Measurements from ENCODE around the gene MIS12. TPM values are rescaled to one million over a fixed set of nuclear protein-coding genes. Genes with fewer than 3 reads are reported as not detected.

MIS12 gene
- total RNA-seq, 4 donors from 2014 or later = 5.6 to 19.1 (median 12.9) TPM

DNA sequence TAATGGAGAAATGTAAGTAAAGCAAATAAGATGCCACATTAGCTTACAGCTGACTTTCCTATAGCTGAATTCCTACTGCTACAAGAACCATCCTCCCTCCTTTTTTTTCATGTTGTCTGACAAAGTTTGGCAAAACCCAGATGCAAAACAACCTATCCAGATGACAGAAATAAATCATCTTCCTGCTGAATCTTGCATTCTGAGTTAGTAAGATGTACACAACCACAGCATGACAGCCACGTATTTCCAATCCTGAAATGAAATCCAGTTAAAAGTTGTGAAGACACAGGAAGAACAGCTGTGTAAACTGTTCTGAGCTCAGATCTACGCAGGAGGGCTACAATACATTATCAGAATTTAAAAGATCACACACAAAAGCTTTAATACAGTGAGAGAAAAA, 12.5 kb upstream of the MIS12 start:
- no peak for DNase-seq
- 85 to 91% methylated on average over 2 of the region's 2 CpGs for WGBS, 2 donors (ENCODE audit: low coverage in 1 of 2)
- in situ Hi-C loops (cut with MboI; ENCODE audit: low pct_ligation_motif_present in 1 of 4, low pct_unique_long_range_greater_than_20kb in 1 of 4, low sequenced_read_pairs in 3 of 4) (no loop called here), intact Hi-C loops (cut with DNase I; ENCODE audit: low total_unique reads) (no loop called here)
- Histone ChIP-seq H3K27me3 (no peaks in the 10 kb centered on the region), H3K4me1 (peaks cover 0 to 5% (median 2%) of the 10 kb centered on the region in 4 donors), H3K9me3 (no peaks in the 10 kb centered on the region), H3K4me3 (no peak overlapping the region), H3K27ac (no peak overlapping the region), H3K36me3 (peaks cover 0 to 34% (median 15%) of the 10 kb centered on the region in 4 donors)
- TF ChIP-seq POLR2AphosphoS5 (IDR thresholded peaks at IDR 0.05) (no peak), POLR2A (IDR thresholded peaks at IDR 0.05) (no peak), EP300 (IDR thresholded peaks at IDR 0.05; ENCODE audit: low read depth) (no peak)
- TF ChIP-seq, protein P1, sequence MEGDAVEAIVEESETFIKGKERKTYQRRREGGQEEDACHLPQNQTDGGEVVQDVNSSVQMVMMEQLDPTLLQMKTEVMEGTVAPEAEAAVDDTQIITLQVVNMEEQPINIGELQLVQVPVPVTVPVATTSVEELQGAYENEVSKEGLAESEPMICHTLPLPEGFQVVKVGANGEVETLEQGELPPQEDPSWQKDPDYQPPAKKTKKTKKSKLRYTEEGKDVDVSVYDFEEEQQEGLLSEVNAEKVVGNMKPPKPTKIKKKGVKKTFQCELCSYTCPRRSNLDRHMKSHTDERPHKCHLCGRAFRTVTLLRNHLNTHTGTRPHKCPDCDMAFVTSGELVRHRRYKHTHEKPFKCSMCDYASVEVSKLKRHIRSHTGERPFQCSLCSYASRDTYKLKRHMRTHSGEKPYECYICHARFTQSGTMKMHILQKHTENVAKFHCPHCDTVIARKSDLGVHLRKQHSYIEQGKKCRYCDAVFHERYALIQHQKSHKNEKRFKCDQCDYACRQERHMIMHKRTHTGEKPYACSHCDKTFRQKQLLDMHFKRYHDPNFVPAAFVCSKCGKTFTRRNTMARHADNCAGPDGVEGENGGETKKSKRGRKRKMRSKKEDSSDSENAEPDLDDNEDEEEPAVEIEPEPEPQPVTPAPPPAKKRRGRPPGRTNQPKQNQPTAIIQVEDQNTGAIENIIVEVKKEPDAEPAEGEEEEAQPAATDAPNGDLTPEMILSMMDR (IDR thresholded peaks at IDR 0.05) = no peak

DNA sequence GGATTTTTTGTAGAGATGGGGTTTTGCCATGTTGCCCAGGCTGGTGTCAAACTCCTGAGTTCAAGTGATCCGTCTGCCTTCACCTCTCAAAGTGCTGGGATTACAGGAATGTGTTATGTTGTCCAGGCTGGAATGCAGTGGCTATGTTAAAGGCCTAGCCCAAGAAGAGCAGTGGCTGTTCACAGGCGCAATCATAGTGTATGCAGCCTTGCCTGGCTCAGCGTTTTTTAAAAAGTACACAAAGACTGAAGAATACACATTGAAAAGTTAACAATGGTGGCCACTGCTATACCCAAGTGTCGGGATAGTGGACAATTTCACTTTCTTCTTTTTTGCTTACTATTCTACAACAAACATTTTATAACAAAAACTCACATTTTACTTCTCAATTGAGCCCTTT, 7.4 kb upstream of the MIS12 start:
- 93 to 100% methylated on average over 1 to 4 of the region's 4 CpGs for WGBS, 2 donors (ENCODE audit: low coverage in 1 of 2)
- Histone ChIP-seq H3K27me3 (no peaks in the 10 kb centered on the region), H3K27ac (no peak overlapping the region), H3K4me3 (no peak overlapping the region), H3K4me1 (no peaks in the 10 kb centered on the region), H3K36me3 (peaks cover 0 to 64% (median 30%) of the 10 kb centered on the region in 4 donors), H3K9me3 (no peaks in the 10 kb centered on the region)
- intact Hi-C loops (cut with DNase I; ENCODE audit: low total_unique reads) (no loop called here), in situ Hi-C loops (cut with MboI; ENCODE audit: low pct_ligation_motif_present in 1 of 4, low pct_unique_long_range_greater_than_20kb in 1 of 4, low sequenced_read_pairs in 3 of 4) (no loop called here)
- DNase-seq = no peak
- TF ChIP-seq POLR2A (IDR thresholded peaks at IDR 0.05) = no peak
- TF ChIP-seq POLR2AphosphoS5 (IDR thresholded peaks at IDR 0.05) = no peak
- TF ChIP-seq EP300 (IDR thresholded peaks at IDR 0.05; ENCODE audit: low read depth) = no peak
- TF ChIP-seq, protein P1 (IDR thresholded peaks at IDR 0.05) = no peak

GRCh38 chr17:5480962-5481361, 5.4 kb upstream of the MIS12 start:
- Histone ChIP-seq H3K36me3 (peaks cover 0 to 60% (median 25%) of the 10 kb centered on the region in 4 donors), H3K27me3 (no peaks in the 10 kb centered on the region), H3K27ac (no peak overlapping the region), H3K4me1 (peaks cover 7 to 14% (median 10%) of the 10 kb centered on the region in 4 donors), H3K4me3 (no peak overlapping the region), H3K9me3 (no peaks in the 10 kb centered on the region)
- no peak for DNase-seq
- 84 to 88% methylated on average over 6 of the region's 6 CpGs for WGBS, 2 donors (ENCODE audit: low coverage in 1 of 2)
- intact Hi-C loops (cut with DNase I; ENCODE audit: low total_unique reads) (no loop called here), in situ Hi-C loops (cut with MboI; ENCODE audit: low pct_ligation_motif_present in 1 of 4, low pct_unique_long_range_greater_than_20kb in 1 of 4, low sequenced_read_pairs in 3 of 4) (no loop called here)
- TF ChIP-seq, protein P1 (IDR thresholded peaks at IDR 0.05) = no peak
- TF ChIP-seq EP300 (IDR thresholded peaks at IDR 0.05; ENCODE audit: low read depth) = no peak
- no peak for TF ChIP-seq POLR2AphosphoS5 (IDR thresholded peaks at IDR 0.05)
- no peak for TF ChIP-seq POLR2A (IDR thresholded peaks at IDR 0.05)

DNA sequence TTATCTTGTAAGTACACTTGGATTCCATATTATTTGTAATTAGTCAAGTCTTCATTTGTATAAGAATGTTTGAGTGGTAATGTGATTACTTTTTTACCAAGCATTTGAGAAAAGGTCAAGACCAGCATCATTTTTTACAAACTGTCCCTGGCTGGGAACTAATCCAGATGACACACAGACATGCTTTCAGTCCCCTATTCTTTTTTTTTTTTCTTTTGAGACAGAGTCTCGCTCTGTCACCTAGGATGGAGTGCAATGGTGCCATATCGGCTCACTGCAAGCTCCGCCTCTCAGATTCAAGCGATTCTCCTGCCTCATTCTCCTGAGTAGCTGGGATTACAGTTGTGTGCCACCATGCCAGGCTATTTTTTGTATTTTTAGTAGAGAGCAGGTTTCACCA, 4.9 kb upstream of the MIS12 start:
- no peak overlapping the region for H3K4me3 ChIP-seq
- peaks cover 0 to 60% (median 25%) of the 10 kb centered on the region in 4 donors for H3K36me3 ChIP-seq
- in situ Hi-C loops (cut with MboI; ENCODE audit: low pct_ligation_motif_present in 1 of 4, low pct_unique_long_range_greater_than_20kb in 1 of 4, low sequenced_read_pairs in 3 of 4) = no loop called here
- TF ChIP-seq POLR2AphosphoS5 (IDR thresholded peaks at IDR 0.05) (no peak), POLR2A (IDR thresholded peaks at IDR 0.05) (no peak), EP300 (IDR thresholded peaks at IDR 0.05; ENCODE audit: low read depth) (no peak)
- TF ChIP-seq, protein P1 (IDR thresholded peaks at IDR 0.05) = no peak
- no peak for DNase-seq
- no peaks in the 10 kb centered on the region for H3K27me3 ChIP-seq
- H3K4me1 ChIP-seq = peaks cover 7 to 14% (median 10%) of the 10 kb centered on the region in 4 donors
- H3K27ac ChIP-seq = no peak overlapping the region
- WGBS, 2 donors (ENCODE audit: low coverage in 1 of 2) = 89 to 97% methylated on average over 4 of the region's 4 CpGs
- H3K9me3 ChIP-seq = no peaks in the 10 kb centered on the region
- intact Hi-C loops (cut with DNase I; ENCODE audit: low total_unique reads) = no loop called here

Data from transverse colon (tissue), 4 donors.